Astrocyte of the spinal cord (primary cell): ENCODE measurements around the gene CLRN2.

ENCODE experiments used
- DNase-seq: peaks from one replicate; pipeline ENCODE4 v3.0.0; 2011; ENCODE audit warnings: low read depth, low spot score
- H3K4me3 ChIP-seq: 2 replicates; pipeline ENCODE4 v1.5.1; 2011; ENCODE audit warnings: low read depth, mild to moderate bottlenecking, low read length, moderate library complexity
- in situ Hi-C: cut with HindIII; loops from 2 replicates; pipeline ENCODE4 v1.10.0; 2017; ENCODE audit warnings: low sequenced_read_pairs
- TF ChIP-seq, protein P1 (sequence below): IDR thresholded peaks from 2 replicates; pipeline ENCODE4 v1.5.1; 2012; ENCODE audit warnings: low read depth, mild to moderate bottlenecking, low read length, inconsistent platforms

The CLRN2 gene

DNA sequence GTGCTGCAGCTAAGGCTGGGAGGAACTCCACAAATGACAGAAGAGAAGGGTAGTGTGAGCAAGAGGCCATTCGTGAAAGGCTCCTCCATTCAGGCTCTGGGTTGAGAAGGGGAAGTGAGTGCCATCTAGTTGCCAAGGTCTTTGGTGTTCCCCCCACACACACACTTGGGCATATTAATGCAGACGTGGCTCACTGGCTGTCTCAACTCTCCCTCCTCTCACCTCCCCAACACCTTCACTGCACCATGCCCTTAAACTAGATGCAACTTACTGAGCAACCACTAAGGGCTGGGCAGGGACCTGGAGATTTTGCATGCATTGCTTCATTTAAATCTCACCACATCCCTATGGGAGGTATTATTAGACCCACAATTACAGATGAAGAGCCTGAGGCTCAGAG is 8.7 kb downstream of the CLRN2 start:
- TF ChIP-seq, protein P1, sequence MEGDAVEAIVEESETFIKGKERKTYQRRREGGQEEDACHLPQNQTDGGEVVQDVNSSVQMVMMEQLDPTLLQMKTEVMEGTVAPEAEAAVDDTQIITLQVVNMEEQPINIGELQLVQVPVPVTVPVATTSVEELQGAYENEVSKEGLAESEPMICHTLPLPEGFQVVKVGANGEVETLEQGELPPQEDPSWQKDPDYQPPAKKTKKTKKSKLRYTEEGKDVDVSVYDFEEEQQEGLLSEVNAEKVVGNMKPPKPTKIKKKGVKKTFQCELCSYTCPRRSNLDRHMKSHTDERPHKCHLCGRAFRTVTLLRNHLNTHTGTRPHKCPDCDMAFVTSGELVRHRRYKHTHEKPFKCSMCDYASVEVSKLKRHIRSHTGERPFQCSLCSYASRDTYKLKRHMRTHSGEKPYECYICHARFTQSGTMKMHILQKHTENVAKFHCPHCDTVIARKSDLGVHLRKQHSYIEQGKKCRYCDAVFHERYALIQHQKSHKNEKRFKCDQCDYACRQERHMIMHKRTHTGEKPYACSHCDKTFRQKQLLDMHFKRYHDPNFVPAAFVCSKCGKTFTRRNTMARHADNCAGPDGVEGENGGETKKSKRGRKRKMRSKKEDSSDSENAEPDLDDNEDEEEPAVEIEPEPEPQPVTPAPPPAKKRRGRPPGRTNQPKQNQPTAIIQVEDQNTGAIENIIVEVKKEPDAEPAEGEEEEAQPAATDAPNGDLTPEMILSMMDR: no peak
- DNase-seq: no peak
- H3K4me3 ChIP-seq: no peak overlapping the region
- in situ Hi-C loops: no loop called here

DNA sequence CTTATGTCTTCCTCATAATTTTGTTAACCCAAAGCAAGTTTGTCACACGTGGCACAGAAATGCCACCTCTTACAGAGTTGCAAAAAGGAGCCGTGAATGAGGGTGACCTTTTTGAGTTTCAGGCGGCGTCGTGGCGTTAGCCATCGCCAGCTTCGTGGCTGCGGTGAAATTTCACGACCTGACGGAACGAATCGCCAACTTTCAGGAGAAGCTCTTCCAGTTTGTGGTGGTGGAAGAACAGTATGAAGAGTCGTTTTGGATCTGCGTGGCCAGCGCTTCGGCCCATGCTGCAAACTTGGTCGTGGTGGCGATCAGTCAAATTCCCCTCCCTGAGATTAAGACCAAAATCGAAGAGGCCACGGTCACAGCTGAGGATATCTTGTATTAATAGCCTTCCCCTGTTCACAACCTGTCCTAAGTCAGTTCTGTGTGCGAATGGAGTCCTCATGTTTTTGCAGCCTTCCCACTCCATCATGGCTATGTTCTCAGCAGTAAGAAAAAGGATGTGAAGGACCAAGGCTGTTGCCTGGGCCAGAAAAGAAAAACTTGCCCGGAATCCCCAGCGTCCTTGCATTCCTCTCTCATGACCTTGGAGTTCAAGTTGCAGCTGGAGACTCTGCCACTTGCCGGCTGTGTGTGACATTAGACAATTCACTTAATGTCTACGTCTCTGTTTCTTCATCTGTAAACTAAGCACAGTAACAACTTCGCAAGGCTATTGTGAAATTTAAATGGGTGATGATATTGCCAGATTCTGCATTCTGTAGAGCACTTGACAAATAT is 11.9 kb downstream of the CLRN2 start:
- in situ Hi-C loops: no loop called here
- TF ChIP-seq, protein P1: no peak

DNA sequence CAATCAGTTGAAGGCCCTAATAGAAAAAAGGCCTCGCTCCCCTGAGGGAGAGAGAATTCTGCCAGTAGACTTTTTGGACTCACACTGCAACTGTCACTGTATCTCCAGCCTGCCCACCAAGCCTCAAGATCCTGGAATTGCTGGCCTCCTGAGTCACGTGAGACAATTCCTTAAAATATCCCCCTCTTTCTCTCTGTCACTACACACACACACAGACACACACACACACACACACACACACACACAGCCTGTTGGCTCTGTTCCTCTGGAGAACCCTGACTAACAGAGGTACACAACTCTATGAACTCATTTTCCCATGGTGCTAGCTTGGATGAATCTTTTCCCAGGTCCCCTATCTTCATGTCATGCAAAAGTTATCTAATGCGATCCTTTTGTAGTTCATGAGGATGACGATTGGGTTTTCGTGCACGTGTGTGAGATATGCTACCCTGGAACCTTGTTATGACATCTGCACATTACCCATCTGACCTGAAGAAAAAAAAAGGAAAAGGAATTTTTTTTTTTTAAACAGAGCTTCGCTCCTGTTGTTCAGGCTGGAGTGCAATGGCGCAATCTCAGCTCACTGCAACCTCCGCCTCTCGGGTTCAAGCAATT is 13.7 kb downstream of the CLRN2 start:
- TF ChIP-seq, protein P1: no peak
- H3K4me3 ChIP-seq: no peak overlapping the region
- in situ Hi-C loops: no loop called here

More for the DNA sequence above, 11.9 kb downstream of the CLRN2 start:
- no peak overlapping the region for H3K4me3 ChIP-seq
- DNase-seq: no peak

DNA sequence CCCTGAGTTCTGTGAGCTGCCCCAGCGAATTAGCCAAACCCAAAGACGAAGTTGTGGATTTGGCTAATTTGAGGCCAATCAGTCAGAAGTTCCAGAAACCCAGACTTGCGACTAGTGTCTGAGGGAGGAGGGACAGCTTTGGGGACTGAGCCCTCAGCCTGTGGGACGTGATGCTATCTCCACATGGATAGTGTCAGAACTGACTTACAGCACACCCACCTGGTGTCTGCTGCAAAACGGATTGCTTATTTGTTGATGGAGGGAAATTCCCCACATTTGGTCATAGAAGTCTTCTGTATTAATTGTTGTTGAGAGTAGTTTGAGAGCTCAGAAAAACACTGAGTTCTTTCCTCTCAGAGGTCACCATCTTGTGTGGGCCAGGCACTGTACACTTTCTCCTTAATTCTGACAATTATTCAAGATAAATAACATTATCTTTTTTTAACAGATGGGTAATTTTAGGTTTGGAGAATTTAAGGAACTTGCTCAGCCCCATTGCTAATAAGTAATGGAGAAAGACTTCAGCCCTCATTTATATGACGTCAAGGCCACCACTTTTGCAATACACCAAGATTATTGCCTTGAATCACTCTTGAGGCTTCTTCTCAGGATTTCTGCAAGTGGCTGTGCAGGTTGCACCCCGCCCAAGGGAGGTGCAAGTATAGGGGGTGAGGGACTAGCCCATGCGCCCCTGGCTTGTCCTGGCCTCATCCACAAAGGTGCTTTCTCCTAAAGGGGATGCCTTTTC is 16.7 kb downstream of the CLRN2 start:
- no peak for DNase-seq
- no peak overlapping the region for H3K4me3 ChIP-seq
- TF ChIP-seq, protein P1: no peak
- in situ Hi-C loops: no loop called here

More for the DNA sequence above, 13.7 kb downstream of the CLRN2 start:
- DNase-seq: no peak

DNA sequence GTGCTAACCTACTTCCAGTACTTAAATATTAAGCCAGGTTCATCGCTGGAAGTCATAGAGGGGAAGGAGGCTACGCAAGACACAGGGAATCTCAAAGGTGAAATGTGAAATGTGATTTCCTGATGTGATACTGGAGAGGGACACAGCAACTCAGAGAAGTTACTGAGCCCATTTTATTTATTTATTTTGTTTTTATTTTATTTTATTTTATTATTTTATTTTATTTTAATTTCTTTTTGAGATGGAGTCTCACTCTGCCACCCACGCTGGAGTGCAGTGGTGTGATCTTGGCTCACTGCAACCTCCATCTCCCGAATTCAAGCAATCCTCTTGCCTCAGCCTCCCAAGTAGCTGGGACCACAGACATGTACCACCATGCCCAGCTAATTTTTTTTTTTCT is 19.7 kb downstream of the CLRN2 start:
- in situ Hi-C loops: no loop called here
- H3K4me3 ChIP-seq: no peak overlapping the region
- DNase-seq: no peak
- TF ChIP-seq, protein P1: no peak

DNA sequence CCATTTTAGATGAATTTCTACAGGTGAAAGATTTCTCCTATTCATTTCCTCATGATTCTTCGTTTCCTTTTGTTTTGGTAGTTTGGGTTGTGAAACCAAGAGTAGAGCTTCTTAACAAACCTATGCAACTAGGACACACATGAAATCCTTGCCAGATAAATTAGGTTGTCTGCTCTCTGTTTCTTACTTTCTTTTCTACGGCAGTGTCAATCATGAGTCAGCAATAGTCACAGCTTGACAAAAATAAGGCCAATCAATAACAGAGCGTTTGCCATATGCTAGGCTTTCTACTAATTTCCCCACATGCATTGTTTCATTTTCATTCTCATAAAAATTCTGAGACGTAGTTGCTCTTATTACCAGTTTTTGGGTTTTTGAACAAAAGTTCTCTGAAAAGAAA is 20.3 kb downstream of the CLRN2 start:
- DNase-seq: no peak
- TF ChIP-seq, protein P1: no peak
- in situ Hi-C loops: no loop called here
- H3K4me3 ChIP-seq: no peak overlapping the region
